ENCODE results near the gene LPIN3. TPM values are rescaled to one million over a fixed set of nuclear protein-coding genes. Genes with fewer than 3 reads are reported as not detected.

LPIN3 gene
- total RNA-seq, 2 experiments from 2014 or later, result 0.65 to 0.74 TPM

GRCh38 chr20:41376349-41376748 lies 35.7 kb downstream of the LPIN3 start:
- ChIA-PET CTCF (no interaction called here), POLR2A (no interaction called here)

DNA sequence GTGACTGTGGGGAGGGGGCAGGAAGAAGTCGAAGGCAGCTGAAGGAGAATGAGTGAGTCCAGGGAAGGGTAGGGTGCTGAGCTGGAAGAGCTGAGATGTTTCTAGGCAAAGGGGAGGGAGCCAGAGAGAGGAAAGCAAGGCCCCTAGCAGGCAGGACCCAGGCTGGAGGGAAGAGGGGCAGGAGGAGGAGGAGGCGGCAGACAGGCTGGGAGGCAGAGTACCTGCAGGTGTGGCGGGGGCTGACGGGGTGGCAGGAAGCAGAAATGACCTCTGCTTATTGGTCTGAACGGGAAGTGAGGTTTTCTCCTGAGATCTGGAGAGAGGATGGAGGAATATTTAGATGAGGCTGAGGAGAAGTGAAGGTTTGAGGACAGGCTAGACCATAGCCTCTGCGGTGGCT lies 36.7 kb downstream of the LPIN3 start:
- ChIA-PET POLR2A (no interaction called here), CTCF (no interaction called here)

GRCh38 chr20:41379551-41379950 lies 38.9 kb downstream of the LPIN3 start:
- ChIA-PET POLR2A (no interaction called here), CTCF (no interaction called here)

DNA sequence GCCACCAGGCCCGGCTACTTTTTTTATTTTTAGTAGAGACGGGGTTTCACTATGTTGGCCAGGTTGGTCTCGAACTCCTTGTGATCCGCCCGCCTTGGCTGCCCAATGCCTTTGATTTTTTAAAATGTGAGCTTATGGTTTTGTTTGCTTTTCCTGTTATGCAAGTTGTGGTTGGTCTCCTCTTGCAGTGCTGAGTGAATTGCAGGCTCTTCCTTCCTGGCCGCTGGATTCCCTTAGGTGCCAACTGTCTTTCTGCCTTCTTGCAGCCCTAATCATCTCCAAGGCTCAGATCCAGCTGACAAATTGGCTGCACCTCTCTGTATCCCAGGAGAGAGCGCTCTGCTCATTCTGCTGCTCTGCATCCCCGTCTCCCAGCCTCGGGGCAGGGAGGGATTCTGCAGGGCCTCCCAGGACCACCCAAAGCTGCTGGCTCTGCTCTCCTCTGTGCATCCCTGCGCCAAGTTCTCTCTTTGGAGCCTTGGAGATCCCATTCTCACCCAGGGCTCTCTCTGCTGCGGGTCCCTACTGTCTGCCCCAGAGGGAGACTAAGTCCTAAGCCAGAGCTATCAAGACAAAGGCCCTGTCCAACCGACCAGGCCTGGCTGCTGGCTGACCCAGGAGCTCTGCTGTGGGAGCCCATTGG lies 40.1 kb downstream of the LPIN3 start:
- POLR2A ChIA-PET, result no interaction called here
- CTCF ChIA-PET, result no interaction called here

DNA sequence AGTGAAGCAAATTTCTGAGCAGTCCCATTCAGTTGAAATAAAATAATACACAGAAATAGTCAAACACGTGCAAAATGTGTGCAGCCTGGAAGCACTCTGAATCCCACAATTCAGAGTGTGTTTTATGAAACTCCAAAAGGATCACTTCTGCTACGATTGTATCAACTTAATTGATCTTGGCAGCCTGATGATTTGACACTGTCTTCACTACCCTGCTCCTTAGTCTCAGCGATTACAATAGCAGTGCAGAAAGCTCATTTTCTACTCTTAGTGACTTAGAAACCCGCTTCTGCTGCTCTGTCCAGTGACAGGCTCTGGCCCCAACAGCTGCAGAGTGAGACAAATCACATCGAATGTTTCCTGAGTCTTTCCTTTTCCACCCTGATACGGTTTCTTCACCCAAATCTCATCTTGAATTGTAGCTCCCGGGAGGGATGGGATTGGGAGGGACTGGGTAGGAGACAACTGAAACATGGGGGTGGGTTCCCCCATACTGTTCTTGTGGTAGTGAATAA lies 42.2 kb downstream of the LPIN3 start:
- CTCF ChIA-PET, result no interaction called here

GRCh38 chr20:41386502-41387427 lies 46.1 kb downstream of the LPIN3 start:
- POLR2A ChIA-PET, result no interaction called here
- CTCF ChIA-PET, result interaction anchor here (0.6 kb wide), 1 partner anchor 185 kb away, joined by 3 read pairs; no protein-coding TSS in a partner anchor

More for the DNA sequence above, 42.2 kb downstream of the LPIN3 start:
- POLR2A ChIA-PET, result no interaction called here

GRCh38 chr20:41387444-41387851 lies 46.8 kb downstream of the LPIN3 start:
- CTCF ChIA-PET, result no interaction called here
- POLR2A ChIA-PET, result no interaction called here

DNA sequence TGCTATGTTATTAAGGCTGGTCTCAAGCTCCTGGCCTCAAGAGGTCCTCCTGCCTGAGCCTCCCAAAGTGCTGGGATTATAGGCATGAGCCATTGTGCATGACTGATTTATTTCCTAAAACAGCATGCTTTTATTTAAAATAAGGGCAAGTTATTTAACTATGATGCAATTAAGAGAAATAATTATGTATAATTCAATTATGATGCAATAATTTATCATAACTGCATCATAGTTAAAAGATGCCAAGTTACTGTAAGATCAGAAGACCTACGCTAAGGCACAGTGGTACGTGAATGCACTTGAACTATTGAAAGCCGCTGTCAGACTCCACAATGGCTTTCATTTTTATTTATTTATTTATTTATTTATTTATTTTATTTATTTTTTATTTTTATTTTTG lies 50.3 kb downstream of the LPIN3 start:
- POLR2A ChIA-PET, result no interaction called here
- CTCF ChIA-PET, result interaction anchor here (0.8 kb wide), 1 partner anchor 51 kb away, joined by 3 read pairs; the partner anchor contains the start of gene LPIN3

DNA sequence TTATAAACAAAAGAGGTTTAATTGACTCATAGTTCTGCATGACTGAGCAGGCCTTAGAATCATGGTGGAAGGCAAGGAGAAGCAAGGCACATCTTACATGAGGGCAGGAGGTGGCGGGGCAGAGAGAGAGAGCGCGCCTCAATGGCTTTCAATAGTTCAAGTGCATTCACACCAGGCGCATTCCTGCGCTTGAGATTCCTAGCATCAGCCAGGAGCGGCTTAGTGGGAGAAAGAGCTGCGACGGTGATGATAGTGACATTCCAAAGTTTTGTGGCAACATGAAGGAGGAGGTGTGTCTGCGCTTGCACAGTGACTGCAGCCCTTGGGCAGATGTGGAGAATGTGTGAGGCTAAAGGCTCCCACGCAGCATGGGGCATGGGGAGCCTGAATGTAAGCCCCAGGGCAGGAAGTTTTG lies 51.0 kb downstream of the LPIN3 start:
- POLR2A ChIA-PET, result no interaction called here

DNA sequence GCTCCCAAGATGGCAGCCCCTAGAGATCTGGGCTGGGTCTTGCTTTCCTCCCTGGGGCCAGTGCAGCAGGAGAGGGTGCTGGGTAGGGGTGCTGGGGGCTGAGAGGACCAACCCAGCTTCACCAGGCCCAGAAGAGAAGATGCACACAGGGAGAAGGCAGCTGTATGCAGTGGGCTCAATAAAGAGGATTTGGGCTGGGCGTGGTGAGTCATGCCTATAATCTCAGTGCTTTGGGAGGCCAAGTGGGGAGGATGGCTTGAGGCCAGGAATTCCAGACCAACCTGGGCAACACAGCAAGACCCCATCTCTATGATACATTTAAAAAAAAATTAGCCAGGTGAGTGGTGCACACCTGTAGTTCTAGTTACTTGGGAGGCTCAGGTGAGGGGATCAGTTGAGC lies 51.7 kb downstream of the LPIN3 start:
- POLR2A ChIA-PET, result no interaction called here

More for the DNA sequence above, 51.0 kb downstream of the LPIN3 start:
- CTCF ChIA-PET, result no interaction called here

DNA sequence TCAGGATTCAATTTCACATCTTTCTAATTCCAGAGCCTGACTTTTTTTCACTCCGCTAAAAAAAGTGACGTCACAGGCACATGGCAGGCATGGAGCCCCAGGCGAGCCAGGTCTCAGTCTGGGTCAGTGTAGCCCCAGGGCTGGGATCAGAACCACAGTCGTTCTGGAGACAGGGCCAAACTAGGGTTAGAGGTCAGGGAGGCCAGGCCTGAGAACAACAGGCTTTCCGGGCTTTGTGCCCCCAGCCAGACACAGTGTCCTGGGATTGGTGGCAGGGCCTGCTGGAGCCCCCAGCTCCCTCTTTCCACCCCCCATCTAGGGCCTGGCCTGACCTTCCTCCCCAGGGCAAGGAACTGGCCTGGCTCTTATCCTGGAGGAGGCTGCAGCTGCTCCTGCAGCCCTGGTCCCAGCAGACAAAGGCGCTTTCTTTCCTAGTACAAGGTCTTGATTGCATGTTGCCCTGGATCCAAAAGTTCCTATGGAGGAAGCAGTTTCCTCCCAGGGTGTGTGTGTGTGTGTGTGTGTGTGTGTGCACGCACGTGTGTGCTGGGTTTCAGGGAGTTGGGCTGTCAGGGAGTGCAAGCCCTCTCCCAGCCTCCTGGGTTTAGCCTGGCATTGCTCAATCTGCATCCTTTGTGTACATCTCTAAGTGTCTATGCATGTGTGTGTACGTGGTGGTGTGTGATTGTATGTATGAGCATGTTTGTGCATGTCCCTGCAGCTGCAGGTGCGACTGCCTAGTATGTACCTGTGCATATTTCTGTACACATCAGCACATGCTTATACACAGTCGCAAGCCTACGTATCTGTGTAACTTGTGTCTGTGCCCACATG lies 52.5 kb downstream of the LPIN3 start:
- CTCF ChIA-PET, result no interaction called here
- POLR2A ChIA-PET, result no interaction called here

More for the DNA sequence above, 51.7 kb downstream of the LPIN3 start:
- CTCF ChIA-PET, result no interaction called here

DNA sequence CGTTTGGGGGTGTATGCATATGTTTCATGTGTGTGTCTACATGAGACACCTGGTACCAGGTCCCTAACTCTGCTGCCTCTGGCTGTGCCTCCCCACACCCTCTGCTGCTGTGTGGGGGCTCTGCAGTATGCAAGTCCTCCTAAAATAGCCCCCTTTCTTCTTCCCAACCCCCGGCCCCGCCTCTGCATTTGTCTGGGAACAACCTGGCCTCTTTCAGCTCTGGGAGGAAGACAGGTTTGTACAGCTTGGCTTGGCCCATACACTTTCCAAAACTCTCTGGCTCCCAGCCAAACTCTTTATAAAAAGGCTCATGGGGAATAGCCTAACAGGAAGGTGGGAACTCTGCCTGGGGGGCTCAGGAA lies 53.1 kb downstream of the LPIN3 start:
- CTCF ChIA-PET, result no interaction called here

GRCh38 chr20:41394081-41394480 lies 53.5 kb downstream of the LPIN3 start:
- CTCF ChIA-PET, result no interaction called here
- POLR2A ChIA-PET, result no interaction called here

More for the DNA sequence above, 53.1 kb downstream of the LPIN3 start:
- POLR2A ChIA-PET, result no interaction called here

- CTCF ChIA-PET, result no interaction called here
- POLR2A ChIA-PET, result interaction anchor here (0.6 kb wide), 1 partner anchor 240 kb away, joined by 4 read pairs; no protein-coding TSS in a partner anchor
These were observed 54.5 kb downstream of the LPIN3 start for GRCh38 chr20:41394931-41395666.

DNA sequence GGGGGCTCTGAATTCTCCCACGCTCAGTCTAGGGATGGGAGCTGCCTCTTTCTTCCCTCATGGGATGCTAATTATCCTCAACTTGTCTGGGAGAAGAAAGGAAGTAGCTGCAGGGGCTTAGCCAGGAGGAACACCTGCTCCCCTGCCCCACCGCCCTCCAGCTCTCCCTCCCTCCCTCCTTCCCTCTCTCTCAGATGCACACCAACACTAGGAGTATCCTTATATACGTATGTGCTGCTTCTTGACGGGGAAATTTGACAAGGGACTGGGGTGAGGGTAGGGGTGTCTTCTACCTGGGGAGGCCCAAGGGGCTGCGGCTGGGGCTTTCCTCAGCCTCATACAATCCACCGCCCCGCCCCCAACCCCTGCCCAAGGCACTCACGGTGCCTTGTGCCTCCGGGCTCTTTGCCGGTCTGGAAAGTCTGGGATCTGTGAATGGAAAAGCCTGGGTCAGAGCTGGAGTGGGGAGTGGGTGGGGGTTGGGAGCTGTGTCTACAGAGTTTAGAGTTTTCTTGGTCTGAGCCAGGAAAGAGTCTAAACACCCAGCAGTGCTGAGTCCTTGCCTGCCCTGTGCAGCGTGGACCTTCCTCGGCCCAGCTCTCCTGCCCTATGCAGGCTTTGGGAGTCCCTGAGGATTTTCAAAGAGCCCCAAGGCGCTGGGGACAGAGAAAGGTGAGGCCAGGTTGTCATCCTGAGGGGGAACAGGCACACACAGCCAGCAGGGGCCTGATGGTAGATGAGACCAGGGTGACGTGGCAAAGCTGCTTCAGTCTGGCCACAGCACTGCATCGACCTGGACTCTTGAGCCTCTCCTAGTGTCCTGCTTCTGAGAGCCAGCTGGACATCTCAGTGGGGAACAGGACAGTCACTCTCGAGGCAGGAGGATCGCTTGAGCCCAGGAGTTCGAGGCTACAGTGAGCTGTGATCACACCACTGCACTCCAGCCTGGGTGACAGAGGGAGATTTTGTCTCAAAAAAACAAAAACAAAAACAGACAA lies 55.3 kb downstream of the LPIN3 start:
- ChIA-PET POLR2A (no interaction called here), CTCF (no interaction called here)

- ChIA-PET CTCF (no interaction called here), POLR2A (no interaction called here)
These were observed 57.8 kb downstream of the LPIN3 start for GRCh38 chr20:41398408-41398807.

DNA sequence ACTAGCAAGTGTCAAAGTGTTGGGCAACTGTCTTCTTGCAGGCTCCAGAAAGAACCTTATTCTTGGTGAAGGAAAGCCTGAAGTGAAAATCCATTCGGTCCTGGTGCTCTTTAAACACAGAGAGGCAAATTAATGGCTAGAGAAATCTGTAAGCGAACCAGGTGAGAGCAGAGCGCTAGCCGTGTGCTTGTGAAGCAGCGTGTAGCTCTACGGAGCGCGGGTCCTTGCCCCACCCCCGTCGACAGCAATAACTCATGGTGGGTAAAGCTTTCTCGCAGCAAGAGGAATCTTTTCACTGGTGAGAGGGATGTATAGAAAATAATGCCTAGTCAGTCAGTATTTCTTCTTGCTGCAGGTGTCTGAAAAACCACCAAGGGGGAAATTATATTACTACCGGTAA lies 63.0 kb downstream of the LPIN3 start:
- CTCF ChIA-PET, result no interaction called here

DNA sequence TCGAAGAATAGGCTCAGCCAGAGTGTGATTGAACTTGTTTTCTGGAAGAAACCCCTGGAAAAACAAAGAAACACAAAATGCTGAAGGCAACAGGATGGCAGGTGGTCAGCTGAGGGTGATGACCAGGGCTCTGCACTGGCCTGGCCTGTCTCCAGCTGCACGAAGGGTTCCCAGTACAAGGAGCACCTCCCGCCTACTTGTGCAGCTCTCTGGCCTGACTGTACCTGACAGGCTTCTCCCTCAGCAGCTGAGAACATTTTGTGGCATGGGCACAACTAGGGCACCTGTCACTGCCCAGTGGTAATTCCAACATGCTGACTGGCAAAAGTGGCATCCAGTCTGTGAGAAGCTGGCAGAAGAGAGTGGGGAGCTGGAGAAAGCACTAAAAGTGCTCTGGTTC lies 64.8 kb downstream of the LPIN3 start:
- POLR2A ChIA-PET, result interaction anchor here (1.2 kb wide), 1 partner anchor 14 kb away, joined by 3 read pairs; no protein-coding TSS in a partner anchor
- CTCF ChIA-PET, result no interaction called here

More for the DNA sequence above, 63.0 kb downstream of the LPIN3 start:
- POLR2A ChIA-PET, result no interaction called here
